Activated T-cell treated with anti-CD3 and anti-CD28 coated beads, Interleukin-2, amount 50 U/mL, for 4 hours (primary cell): ENCODE results near the gene ALKBH3. TPM values are rescaled to one million over a fixed set of nuclear protein-coding genes. Genes with fewer than 3 reads are reported as not detected.

Source experiments
- ATAC-seq, 2 donors: fragments of 200-7000 bp; cut with Tn5 transposase; one replicate each; pipeline ENCODE4 v1.10.0; 2021
- DNase-seq: peaks from one replicate; pipeline ENCODE4 v3.0.0-alpha.2; 2020
- H3K27me3 Mint-ChIP-seq: one replicate; pipeline ENCODE4 v1.8.0; 2021; ENCODE audit warnings: low read depth, mixed read lengths
- H3K36me3 Mint-ChIP-seq: one replicate; pipeline ENCODE4 v1.8.0; 2022; ENCODE audit warnings: mixed read lengths; ENCODE audit not compliant: insufficient read depth
- H3K4me1 Mint-ChIP-seq: one replicate; pipeline ENCODE4 v1.8.0; 2021; ENCODE audit warnings: low read depth, mixed read lengths
- H3K4me3 Mint-ChIP-seq: one replicate; pipeline ENCODE4 v1.8.0; 2021; ENCODE audit warnings: mild to moderate bottlenecking, moderate library complexity, mixed read lengths
- H3K9me3 Mint-ChIP-seq: one replicate; pipeline ENCODE4 v1.8.0; 2021; ENCODE audit warnings: mixed read lengths
- total RNA-seq, 3 donors: library from RNA; stranded (reverse); gene quantifications; one replicate each; pipeline ENCODE4 v1.2.1, GENCODE V29; 2021

Gene ALKBH3
- total RNA-seq, 3 donors from 2014 or later = 43.1 to 59.1 (median 58.0) TPM

DNA sequence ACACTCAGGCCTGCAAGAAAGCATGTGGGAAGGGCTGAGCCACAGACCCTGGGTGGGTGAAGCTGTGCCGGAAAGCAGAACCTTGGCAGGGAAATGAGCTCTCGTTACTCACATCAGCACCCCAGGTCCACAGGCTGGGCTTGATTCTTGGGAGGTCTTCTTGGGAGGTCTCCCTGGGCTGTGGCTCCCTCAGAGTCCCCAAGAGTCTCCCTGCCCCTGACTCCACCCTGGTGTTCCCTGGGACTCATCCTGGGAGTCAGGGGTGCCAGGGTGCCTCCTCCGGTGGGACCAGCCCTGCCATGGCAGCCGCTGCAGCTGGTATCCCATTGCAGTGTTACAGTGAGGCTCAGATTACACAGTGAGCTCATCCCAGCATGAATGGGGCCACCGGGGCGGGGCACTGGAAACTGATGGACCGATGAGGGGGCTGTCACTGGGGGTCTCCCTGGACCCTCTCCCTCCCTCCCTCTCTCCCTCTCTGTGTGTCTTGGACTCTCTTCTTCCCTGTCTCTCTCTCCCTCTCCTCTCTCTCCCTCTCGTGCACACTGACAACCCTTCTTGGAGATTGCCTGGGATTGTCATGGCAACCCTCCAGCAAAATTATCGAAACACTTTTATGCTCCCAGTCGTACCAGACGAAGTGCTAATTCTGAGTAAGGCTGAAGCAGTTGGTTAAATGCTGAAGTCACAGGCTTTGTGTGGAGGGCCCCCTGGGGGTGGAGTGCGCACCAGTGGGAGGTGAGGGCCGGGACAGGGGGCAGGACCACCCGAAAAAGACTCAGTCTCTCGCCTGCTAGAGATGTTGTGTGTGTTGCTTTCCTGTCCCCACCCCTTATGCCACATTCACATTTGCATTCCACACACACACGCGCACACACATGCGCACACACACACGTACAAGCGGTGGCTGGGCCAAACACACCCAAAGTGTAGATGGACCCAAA lies 53.2 kb downstream of the ALKBH3 start:
- H3K4me3 Mint-ChIP-seq = no peak overlapping the region
- DNase-seq (no peak), ATAC-seq (no peak)
- H3K9me3 Mint-ChIP-seq = no peaks in the 10 kb centered on the region
- H3K36me3 Mint-ChIP-seq = no peaks in the 10 kb centered on the region
- no peaks in the 10 kb centered on the region for H3K4me1 Mint-ChIP-seq
- H3K27me3 Mint-ChIP-seq = peaks cover 24% of the 10 kb centered on the region

DNA sequence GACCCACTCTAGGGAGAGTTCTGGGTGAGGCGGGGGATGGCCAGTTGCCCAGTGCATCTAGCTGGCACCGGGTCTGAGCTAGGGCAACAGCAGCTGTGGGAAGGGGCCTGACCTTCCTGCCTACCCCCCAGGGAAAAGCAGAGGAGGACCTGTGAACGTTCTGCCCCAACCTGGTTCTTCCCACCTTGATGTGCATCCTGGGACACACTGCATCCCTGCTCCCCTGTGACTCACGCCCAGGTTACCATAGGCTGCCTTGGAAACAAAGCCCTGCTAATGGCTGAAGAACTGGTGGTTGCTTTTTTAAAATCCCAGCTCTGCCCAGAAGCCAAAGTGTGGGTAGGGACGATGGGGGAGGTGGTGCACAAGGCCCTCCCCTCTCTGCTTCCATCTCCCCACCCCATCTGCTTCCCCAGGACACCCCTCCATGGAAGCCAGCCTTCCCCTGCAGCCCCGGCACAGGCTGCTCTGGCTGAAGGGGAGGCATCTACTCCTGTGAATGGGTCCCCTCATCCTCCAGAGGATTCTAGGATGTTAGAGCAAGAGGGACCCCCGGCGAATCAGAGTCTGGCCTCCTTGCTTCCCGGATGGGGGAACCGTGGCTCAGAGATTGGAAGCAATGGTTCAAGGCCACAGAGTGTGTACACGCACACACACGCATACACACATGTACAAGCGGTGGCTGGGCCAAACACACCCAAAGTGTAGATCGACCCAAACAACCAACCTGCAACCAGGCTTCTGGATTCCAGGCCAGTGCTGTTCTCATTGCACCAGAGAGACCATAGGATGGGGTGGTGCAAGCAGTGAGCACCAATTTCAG lies 54.2 kb downstream of the ALKBH3 start:
- no peak overlapping the region for H3K4me3 Mint-ChIP-seq
- H3K36me3 Mint-ChIP-seq = no peaks in the 10 kb centered on the region
- no peaks in the 10 kb centered on the region for H3K9me3 Mint-ChIP-seq
- no peaks in the 10 kb centered on the region for H3K4me1 Mint-ChIP-seq
- H3K27me3 Mint-ChIP-seq = peaks cover 26% of the 10 kb centered on the region
- ATAC-seq (no peak), DNase-seq (no peak)

- Mint-ChIP-seq H3K36me3 (no peaks in the 10 kb centered on the region), H3K4me1 (no peaks in the 10 kb centered on the region), H3K9me3 (no peaks in the 10 kb centered on the region), H3K27me3 (peaks cover 28% of the 10 kb centered on the region), H3K4me3 (no peak overlapping the region)
- DNase-seq = no peak
- ATAC-seq = no peak
These were observed 54.9 kb downstream of the ALKBH3 start for GRCh38 chr11:43935424-43935979.

DNA sequence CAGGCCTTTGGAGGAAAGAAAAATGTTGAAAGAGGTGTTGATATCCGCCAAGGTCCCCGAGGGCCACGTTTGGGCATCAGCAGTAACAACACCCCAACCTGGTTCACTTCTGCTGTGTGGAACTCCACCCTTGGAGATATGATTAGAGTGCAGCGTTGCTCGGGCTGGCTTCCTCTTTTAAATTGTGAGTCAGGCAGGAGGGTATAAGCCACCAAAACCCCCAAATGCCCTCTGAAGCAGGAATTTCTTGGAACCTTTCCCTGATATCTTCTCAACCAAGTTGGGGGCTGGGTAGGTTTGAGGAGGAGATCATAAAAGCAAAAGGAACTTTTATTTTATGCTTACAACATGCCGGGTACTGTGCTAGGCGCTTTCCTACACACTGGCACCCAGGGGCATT lies 55.4 kb downstream of the ALKBH3 start:
- Mint-ChIP-seq H3K27me3 (peaks cover 34% of the 10 kb centered on the region), H3K9me3 (no peaks in the 10 kb centered on the region), H3K4me3 (no peak overlapping the region), H3K36me3 (no peaks in the 10 kb centered on the region), H3K4me1 (no peaks in the 10 kb centered on the region)
- DNase-seq (no peak), ATAC-seq (no peak)

DNA sequence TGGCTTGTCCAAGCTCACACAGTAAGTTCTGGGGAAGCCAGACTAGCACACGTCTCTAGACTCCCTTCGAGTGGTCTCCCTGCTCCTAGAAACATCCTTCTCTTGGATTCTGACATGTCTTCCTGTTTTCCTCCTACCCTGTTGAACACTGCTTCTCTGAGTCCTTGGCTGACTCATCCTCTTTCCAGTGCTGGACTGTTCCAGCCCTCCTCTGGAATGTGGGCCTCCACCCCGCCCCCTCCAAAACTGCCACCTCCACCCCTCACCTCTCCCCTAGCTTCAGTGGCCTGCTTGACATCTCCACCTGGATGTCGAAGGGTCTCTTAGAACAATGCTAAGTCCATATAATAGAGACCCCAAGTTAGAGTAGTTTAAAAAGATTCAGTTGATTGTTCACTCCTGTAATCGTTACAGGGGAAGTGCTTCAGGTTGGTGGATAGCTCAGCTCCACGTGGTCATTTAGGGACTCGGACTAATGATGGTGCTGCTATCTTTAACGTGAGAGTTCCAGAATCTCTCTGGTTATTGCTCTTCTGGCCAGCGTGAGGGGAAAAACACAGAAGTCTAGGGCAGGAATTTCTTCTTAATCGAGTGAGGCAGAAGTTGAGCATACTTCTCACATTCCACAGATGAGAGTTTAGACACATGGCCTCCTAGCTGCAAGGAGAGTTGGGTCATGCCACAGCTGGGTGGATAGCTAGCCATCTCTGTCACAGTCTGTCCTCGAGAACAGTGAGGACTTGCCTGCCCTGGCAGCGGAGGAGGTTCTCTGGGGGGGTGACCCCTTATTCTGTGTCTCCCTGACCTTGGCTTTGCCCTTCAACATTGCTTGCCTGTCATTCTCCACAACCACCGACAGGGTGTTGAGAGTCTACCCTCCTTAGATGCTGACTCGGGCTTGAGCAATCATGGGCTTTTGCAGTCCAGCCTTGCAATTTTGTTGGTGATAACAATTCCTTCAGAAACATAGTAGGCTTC lies 57.1 kb downstream of the ALKBH3 start:
- Mint-ChIP-seq H3K36me3 (no peaks in the 10 kb centered on the region), H3K27me3 (peaks cover 43% of the 10 kb centered on the region), H3K4me3 (no peak overlapping the region), H3K9me3 (no peaks in the 10 kb centered on the region), H3K4me1 (peaks cover 4% of the 10 kb centered on the region)
- ATAC-seq (no peak), DNase-seq (no peak)

- Mint-ChIP-seq H3K9me3 (no peaks in the 10 kb centered on the region), H3K4me3 (peak overlapping the region; percentile 81), H3K36me3 (no peaks in the 10 kb centered on the region), H3K27me3 (peaks cover 63% of the 10 kb centered on the region), H3K4me1 (peaks cover 17% of the 10 kb centered on the region)
- DNase-seq (no peak), ATAC-seq (no peak)
These were observed 60.8 kb downstream of the ALKBH3 start for GRCh38 chr11:43941257-43941994.

DNA sequence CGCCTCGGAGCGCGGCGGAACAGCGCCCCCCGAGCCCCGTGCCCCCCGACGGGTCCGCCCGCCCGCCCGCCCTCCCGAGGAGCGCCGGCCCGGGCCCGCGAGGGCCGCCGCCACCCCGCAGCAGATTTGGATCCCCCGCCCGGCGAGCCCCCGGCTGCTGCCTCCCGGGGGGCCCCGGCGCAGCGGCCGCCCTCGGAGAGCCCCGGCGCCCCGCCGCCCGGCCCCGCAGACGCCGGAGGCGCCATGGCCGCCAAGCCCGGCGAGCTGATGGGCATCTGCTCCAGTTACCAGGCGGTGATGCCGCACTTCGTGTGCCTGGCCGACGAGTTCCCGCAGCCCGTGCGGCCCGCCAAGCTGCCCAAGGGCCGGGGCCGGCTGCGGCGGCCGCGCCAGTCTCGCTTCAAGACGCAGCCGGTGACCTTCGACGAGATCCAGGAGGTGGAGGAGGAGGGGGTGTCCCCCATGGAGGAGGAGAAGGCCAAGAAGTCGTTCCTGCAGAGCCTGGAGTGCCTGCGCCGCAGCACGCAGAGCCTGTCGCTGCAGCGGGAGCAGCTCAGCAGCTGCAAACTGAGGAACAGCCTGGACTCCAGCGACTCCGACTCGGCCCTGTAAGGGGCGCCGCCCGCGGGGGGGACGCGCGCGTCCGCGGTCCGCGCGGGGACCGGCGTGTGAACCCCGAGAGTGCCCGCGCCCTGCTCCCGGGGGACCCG lies 62.2 kb downstream of the ALKBH3 start:
- Mint-ChIP-seq H3K27me3 (peaks cover 66% of the 10 kb centered on the region), H3K36me3 (no peaks in the 10 kb centered on the region), H3K4me3 (peak overlapping the region; percentile 62), H3K9me3 (no peaks in the 10 kb centered on the region), H3K4me1 (peaks cover 17% of the 10 kb centered on the region)
- peak; percentile 19 to 28 for ATAC-seq
- DNase-seq = no peak

- peak overlapping the region; percentile 76 for H3K4me3 Mint-ChIP-seq
- no peaks in the 10 kb centered on the region for H3K9me3 Mint-ChIP-seq
- ATAC-seq (peak in 1 of 2 donors; percentile 1), DNase-seq (no peak)
- H3K27me3 Mint-ChIP-seq = peaks cover 61% of the 10 kb centered on the region
- no peaks in the 10 kb centered on the region for H3K36me3 Mint-ChIP-seq
- H3K4me1 Mint-ChIP-seq = peaks cover 17% of the 10 kb centered on the region
These were observed 62.8 kb downstream of the ALKBH3 start for GRCh38 chr11:43943372-43943930.

DNA sequence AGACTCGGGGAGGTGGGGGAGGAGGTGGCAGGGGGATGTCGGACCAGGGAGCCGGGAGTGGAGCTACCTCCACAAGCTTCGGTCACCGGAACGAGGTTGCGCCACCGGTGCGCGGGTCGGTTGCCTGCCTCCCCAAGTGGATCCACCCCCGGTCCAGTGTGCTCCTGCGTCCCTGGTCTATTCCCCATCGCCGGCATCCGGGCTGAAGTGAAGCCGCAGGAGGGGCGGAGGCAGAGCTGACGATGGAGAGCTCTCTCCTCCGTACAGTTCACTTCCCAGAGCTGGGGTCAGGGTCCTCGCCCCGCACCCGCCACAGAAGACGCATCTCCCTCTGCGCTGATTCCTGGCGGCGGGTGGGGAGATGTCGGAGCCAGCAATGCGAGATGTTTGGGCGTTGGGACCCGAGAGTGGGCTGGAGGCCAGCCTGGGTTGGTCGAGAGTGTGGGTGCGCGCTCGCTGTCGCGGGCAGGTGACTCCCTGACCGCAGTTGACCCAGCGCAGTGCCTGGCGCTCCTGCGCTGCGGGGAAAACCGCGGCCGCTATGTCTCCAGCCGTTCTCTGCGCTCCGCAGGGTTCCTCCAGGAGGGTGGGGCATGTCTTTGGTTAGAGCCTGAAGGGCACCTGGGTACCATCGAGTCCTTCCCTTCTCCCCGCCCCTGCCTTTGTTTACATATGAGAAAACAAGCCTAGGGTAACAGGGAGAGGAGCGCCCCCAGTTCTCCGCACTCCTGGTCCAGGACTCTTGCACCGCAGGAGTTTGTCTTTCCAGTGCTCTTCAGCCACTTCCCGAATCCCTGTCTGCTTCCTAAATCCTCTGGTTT lies 63.5 kb downstream of the ALKBH3 start:
- no peaks in the 10 kb centered on the region for H3K9me3 Mint-ChIP-seq
- no peak for DNase-seq
- peaks cover 17% of the 10 kb centered on the region for H3K4me1 Mint-ChIP-seq
- peak overlapping the region; percentile 76 for H3K4me3 Mint-ChIP-seq
- no peaks in the 10 kb centered on the region for H3K36me3 Mint-ChIP-seq
- peak; percentile 19 to 52 for ATAC-seq
- H3K27me3 Mint-ChIP-seq = peaks cover 65% of the 10 kb centered on the region

DNA sequence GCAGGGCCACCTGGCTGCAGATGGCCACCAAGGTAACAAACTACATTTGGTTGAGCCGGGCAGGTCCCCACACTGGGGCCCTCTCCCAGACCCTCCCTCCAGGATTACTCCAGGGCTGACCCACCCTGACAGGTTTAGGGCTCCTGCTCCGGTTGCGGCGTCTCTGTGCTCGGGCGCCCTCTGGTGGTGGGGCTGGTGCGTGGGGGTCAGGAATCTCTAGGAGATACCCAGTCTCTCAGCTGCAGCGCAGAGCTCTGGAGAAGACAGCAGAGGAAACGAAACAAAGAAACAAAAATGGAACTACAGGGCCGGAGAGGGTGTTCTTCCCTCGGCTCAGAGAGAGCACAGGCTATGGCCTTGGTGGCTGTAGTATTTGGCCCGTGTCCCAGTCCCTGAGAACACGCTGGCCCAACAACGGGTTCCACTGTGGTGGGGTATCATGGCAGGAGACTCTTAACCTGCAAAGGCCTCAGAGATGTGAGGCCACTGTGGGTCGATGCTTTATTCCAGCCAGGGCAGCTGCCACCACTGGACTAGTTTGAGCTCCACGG lies 64.2 kb downstream of the ALKBH3 start:
- peaks cover 17% of the 10 kb centered on the region for H3K4me1 Mint-ChIP-seq
- no peaks in the 10 kb centered on the region for H3K9me3 Mint-ChIP-seq
- peaks cover 65% of the 10 kb centered on the region for H3K27me3 Mint-ChIP-seq
- no peaks in the 10 kb centered on the region for H3K36me3 Mint-ChIP-seq
- peak; percentile 55 for DNase-seq
- ATAC-seq = no peak
- H3K4me3 Mint-ChIP-seq = peak overlapping the region; percentile 40

DNA sequence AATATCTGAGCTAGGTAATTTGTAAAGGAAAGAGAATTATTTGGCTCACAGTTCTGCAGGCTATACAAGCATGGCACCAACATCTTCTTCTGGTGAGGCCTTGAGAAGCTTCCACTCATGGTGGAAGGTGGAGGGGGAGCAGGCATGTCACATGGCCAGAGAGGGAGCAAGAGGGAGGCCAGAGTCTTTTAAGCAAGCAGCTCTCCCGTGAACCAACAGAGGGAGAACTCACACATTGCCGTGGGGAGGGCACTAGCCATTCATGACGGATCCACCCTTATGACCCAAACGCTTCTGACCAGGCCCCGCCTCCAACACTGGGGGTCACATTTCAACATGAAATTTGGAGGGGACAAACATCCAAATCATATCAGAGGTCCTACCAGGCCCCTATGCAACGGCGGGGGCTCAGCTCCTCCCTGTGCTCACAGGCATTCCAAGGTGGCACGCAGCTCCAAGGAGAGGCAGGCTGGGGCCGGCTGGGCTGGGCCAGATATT lies 66.4 kb downstream of the ALKBH3 start:
- DNase-seq = no peak
- Mint-ChIP-seq H3K4me1 (peaks cover 13% of the 10 kb centered on the region), H3K27me3 (peaks cover 53% of the 10 kb centered on the region), H3K4me3 (no peak overlapping the region), H3K9me3 (no peaks in the 10 kb centered on the region), H3K36me3 (no peaks in the 10 kb centered on the region)
- ATAC-seq = no peak
